Activated CD4-positive, alpha-beta T cell treated with anti-CD3 and anti-CD28 coated beads, Interleukin-2, Interleukin-4, amounts not matched to agents 100 ng/mL and 50 ng/mL, durations not matched to agents 16 hours and 8 hours (primary cell): ENCODE results near the gene NELFA.
A peak's percentile ranks its signal among the peaks of the same experiment; 100 is the strongest.

Experiments used
- DNase-seq: peaks from one replicate; pipeline ENCODE4 v3.0.0-alpha.2; 2020; ENCODE audit warnings: low spot score

Gene NELFA

GRCh38 chr4:2008921-2009650 is at the start of gene NELFA:
NELFA (minus strand) TSS chr4:2008974; CDS start chr4:2008959, 15 bp downstream.
- DNase-seq: peak; percentile 96

GRCh38 chr4:2057382-2058065 is 48.8 kb upstream of the NELFA start:
- DNase-seq: no peak

- no peak for DNase-seq
These were observed 45.4 kb upstream of the NELFA start for GRCh38 chr4:2054217-2054616.

- no peak for DNase-seq
These were observed 42.3 kb upstream of the NELFA start for GRCh38 chr4:2051086-2051485.

GRCh38 chr4:2049811-2050210 is 41.0 kb upstream of the NELFA start:
- DNase-seq: no peak

GRCh38 chr4:2049381-2049780 is 40.6 kb upstream of the NELFA start:
- DNase-seq: no peak

GRCh38 chr4:2048831-2049230 is 40.1 kb upstream of the NELFA start:
- DNase-seq: no peak

GRCh38 chr4:2047781-2048581 is 39.2 kb upstream of the NELFA start:
- no peak for DNase-seq

GRCh38 chr4:2047031-2047660 is 38.4 kb upstream of the NELFA start:
- no peak for DNase-seq

- no peak for DNase-seq
These were observed 37.5 kb upstream of the NELFA start for GRCh38 chr4:2046031-2046961.

- no peak for DNase-seq
These were observed 36.8 kb upstream of the NELFA start for GRCh38 chr4:2045518-2045951.

GRCh38 chr4:2044542-2045517 is 36.1 kb upstream of the NELFA start:
- no peak for DNase-seq

GRCh38 chr4:2044119-2044485 is 35.3 kb upstream of the NELFA start:
- DNase-seq: no peak

- no peak for DNase-seq
These were observed 34.8 kb upstream of the NELFA start for GRCh38 chr4:2043396-2044118.

GRCh38 chr4:2042947-2043395 is 34.2 kb upstream of the NELFA start:
- DNase-seq: no peak

GRCh38 chr4:2042204-2042946 is 33.6 kb upstream of the NELFA start:
- peak; percentile 16 for DNase-seq

- DNase-seq: peak; percentile 91
These were observed 32.7 kb upstream of the NELFA start for GRCh38 chr4:2041239-2042130.
